ENCODE results near the gene C8G. TPM values are rescaled to one million over a fixed set of nuclear protein-coding genes. Genes with fewer than 3 reads are reported as not detected.

Gene C8G
- total and polyA plus RNA-seq, 2 of the 13 experiments (the other 11 are each of a cell fraction or from before 2014, with no cell fraction given): 4.9 to 12.8 TPM

GRCh38 chr9:136906266-136906665 lies 38.8 kb upstream of the C8G start (continued):
- TF ChIP-seq ZIK1 (CRISPR knock-in tag; IDR thresholded peaks at IDR 0.05; ENCODE audit: borderline replicate concordance, low read depth): no peak
- no peak for TF ChIP-seq ZNF790 (CRISPR knock-in tag; IDR thresholded peaks at IDR 0.05; ENCODE audit: borderline replicate concordance)
- TF ChIP-seq ZNF772 (CRISPR knock-in tag; IDR thresholded peaks at IDR 0.05): no peak
- TF ChIP-seq HES4 (CRISPR knock-in tag; IDR thresholded peaks at IDR 0.05; ENCODE audit: borderline replicate concordance): no peak
- no peak for TF ChIP-seq GATA4 (IDR thresholded peaks at IDR 0.05; ENCODE audit: borderline replicate concordance, low read depth)
- TF ChIP-seq ZNF414 (CRISPR knock-in tag; IDR thresholded peaks at IDR 0.05): no peak
- TF ChIP-seq NFKBIZ (CRISPR knock-in tag; IDR thresholded peaks at IDR 0.05): no peak
- TF ChIP-seq AGO1 (IDR thresholded peaks at IDR 0.05; ENCODE audit: low read depth, low read length, poor library complexity, severe bottlenecking): no peak

GRCh38 chr9:136907011-136907914 lies 37.8 kb upstream of the C8G start:
- DNase-seq (ENCODE audit: low spot score): no peak
- no peak overlapping the region for H3K4me3 ChIP-seq (replicated peaks in 1 of 3; ENCODE audit: insufficient read depth in 1 of 3, low read depth in 2 of 3, low read length in 3 of 3)
- no peak for ATAC-seq
- H2AFZ ChIP-seq (ENCODE audit: low read length): no peak overlapping the region
- TF ChIP-seq GLI4 (CRISPR knock-in tag; IDR thresholded peaks at IDR 0.05; ENCODE audit: borderline replicate concordance) (no peak), PRDM4 (CRISPR knock-in tag; IDR thresholded peaks at IDR 0.05; ENCODE audit: borderline replicate concordance) (no peak), HNF1A (IDR thresholded peaks at IDR 0.05; ENCODE audit: low read depth) (no peak), HNF1A (CRISPR knock-in tag; IDR thresholded peaks at IDR 0.05; ENCODE audit: borderline replicate concordance) (no peak), NFYC (CRISPR knock-in tag; IDR thresholded peaks at IDR 0.05) (no peak), PITX1 (CRISPR knock-in tag; IDR thresholded peaks at IDR 0.05) (no peak), ZNF749 (CRISPR knock-in tag; IDR thresholded peaks at IDR 0.05; ENCODE audit: borderline replicate concordance) (no peak)
- H3K9ac ChIP-seq (ENCODE audit: insufficient read depth, low read depth, low read length): no peak overlapping the region
- in situ Hi-C loops (cut with HindIII; ENCODE audit: extremely low pct_ligation_motif_present, low pct_unique_long_range_greater_than_20kb) (no loop called here), intact Hi-C loops (cut with micrococcal nuclease; ENCODE audit: unreplicated experiment) (no loop called here)
- CTCF ChIA-PET (ENCODE audit: low intra/inter-chr PET ratio, low total read pairs): no interaction called here
- no peaks in the 10 kb centered on the region for H3K9me3 ChIP-seq (ENCODE audit: low read length)
- no peaks in the 10 kb centered on the region for H3K27me3 ChIP-seq (ENCODE audit: control insufficient read depth in 1 of 2, insufficient read depth in 2 of 2, low read length in 2 of 2)
- H3K4me1 ChIP-seq (ENCODE audit: insufficient read depth, low read length): peaks cover 5% of the 10 kb centered on the region
- POLR2A ChIA-PET: no interaction called here
- H3K79me2 ChIP-seq (ENCODE audit: insufficient read depth, low read length): no peaks in the 10 kb centered on the region
- no peaks in the 10 kb centered on the region for H4K20me1 ChIP-seq (ENCODE audit: insufficient read depth, low read length)
- H3K27ac ChIP-seq (ENCODE audit: extremely low read length, insufficient read depth, low read length): no peak overlapping the region
- H3K4me2 ChIP-seq (ENCODE audit: low read depth, low read length): no peak overlapping the region
- no peak for FAIRE-seq
- peaks cover 25 to 57% of the 10 kb centered on the region in 2 experiments for H3K36me3 ChIP-seq (replicated peaks in 1 of 2; ENCODE audit: control insufficient read depth in 1 of 2, insufficient read depth in 2 of 2, low read length in 2 of 2)
- WGBS (ENCODE audit: low lambda C conversion rate): over 99% methylated on average over 22 of the region's 29 CpGs
- no TSS peak for BruUV-seq (replicated peaks)
